NCI-H510A (cell line): ENCODE data around the gene LMNA.
"Not testable (repeated sequence)": the region's sequence is repeated elsewhere in the genome, so short reads cannot be mapped to it uniquely, and the experiment has no call there.

Experiments used
- DNase-seq: peaks from one replicate; lab custom pipeline; 2025; lab: John Stamatoyannopoulos, UW

LMNA gene

GRCh38 chr1:156164125-156164831, 49.8 kb downstream of the LMNA start:
- DNase-seq = no peak

GRCh38 chr1:156165083-156165482, 50.6 kb downstream of the LMNA start:
- DNase-seq = no peak

GRCh38 chr1:156167536-156167935, 53.0 kb downstream of the LMNA start:
- no peak for DNase-seq

GRCh38 chr1:156172696-156173470, 58.4 kb downstream of the LMNA start:
- DNase-seq = no peak

GRCh38 chr1:156176610-156177210, 62.2 kb downstream of the LMNA start:
- no peak for DNase-seq

GRCh38 chr1:156177919-156178654, 63.6 kb downstream of the LMNA start:
- DNase-seq = no peak

GRCh38 chr1:156180471-156180870, 66.0 kb downstream of the LMNA start:
- DNase-seq = no peak

GRCh38 chr1:156181391-156181924, 66.9 kb downstream of the LMNA start:
- DNase-seq = not testable (repeated sequence)

- DNase-seq = not testable (repeated sequence)
These were observed 67.7 kb downstream of the LMNA start for GRCh38 chr1:156182010-156182779.

- DNase-seq = not testable (repeated sequence)
These were observed 72.1 kb downstream of the LMNA start for GRCh38 chr1:156186347-156187177.
